DOHH2 (cell line): ENCODE results near the gene LAMB1.

Experiments used
- H3F3A ChIP-seq: fragments of 200-600 bp; sonication (generic), shearing (Covaris generic); 2 replicates; pipeline ENCODE4 v1.6.0; 2016; ENCODE audit warnings: antibody characterized with exemption, mild to moderate bottlenecking; ENCODE audit not compliant: control insufficient read depth, insufficient read depth
- H3K27ac ChIP-seq: fragments of 200-600 bp; sonication (generic); 2 replicates; pipeline ENCODE4 v1.5.1; 2014; ENCODE audit warnings: low read depth, mild to moderate bottlenecking, low read length, moderate library complexity
- H3K27me3 ChIP-seq: fragments of 200-600 bp; sonication (generic); 2 replicates; pipeline ENCODE4 v1.6.1; 2014; ENCODE audit warnings: mild to moderate bottlenecking, low read length, mixed read lengths; ENCODE audit not compliant: control insufficient read depth
- H3K36me3 ChIP-seq: fragments of 200-600 bp; sonication (generic); 2 replicates; pipeline ENCODE4 v1.6.1; 2014; ENCODE audit warnings: mild to moderate bottlenecking, low read length, moderate library complexity, mixed read lengths; ENCODE audit not compliant: control insufficient read depth
- H3K4me1 ChIP-seq: fragments of 200-600 bp; sonication (generic); 2 replicates; pipeline ENCODE4 v1.6.1; 2014; ENCODE audit warnings: mild to moderate bottlenecking, low read length, mixed read lengths; ENCODE audit not compliant: control insufficient read depth
- H3K4me2 ChIP-seq: fragments of 200-600 bp; sonication (generic); 2 replicates; pipeline ENCODE4 v1.6.0; 2014; ENCODE audit warnings: mild to moderate bottlenecking, low read length, moderate library complexity
- H3K4me3 ChIP-seq: fragments of 200-600 bp; sonication (generic); 2 replicates; pipeline ENCODE4 v1.5.1; 2014; ENCODE audit warnings: mild to moderate bottlenecking, low read length, mixed read lengths
- H3K79me2 ChIP-seq: fragments of 200-600 bp; sonication (generic); 2 replicates; pipeline ENCODE4 v1.6.1; 2014; ENCODE audit warnings: mild to moderate bottlenecking, low read length, mixed read lengths; ENCODE audit not compliant: control insufficient read depth
- H3K9me2 ChIP-seq: fragments of 200-600 bp; sonication (generic); replicated peaks from 2 replicates; pipeline ENCODE4 v1.6.1; 2014; ENCODE audit warnings: mild to moderate bottlenecking, low read length, mixed read lengths; ENCODE audit not compliant: control insufficient read depth
- H3K9me3 ChIP-seq: fragments of 200-600 bp; sonication (generic); 2 replicates; pipeline ENCODE4 v1.6.1; 2014; ENCODE audit warnings: antibody characterized with exemption, low read length, mixed read lengths; ENCODE audit not compliant: control insufficient read depth, insufficient read depth
- H4K20me1 ChIP-seq: fragments of 200-600 bp; sonication (generic); 2 replicates; pipeline ENCODE4 v1.6.0; 2014; ENCODE audit warnings: low read depth, mild to moderate bottlenecking, antibody characterized with exemption, low read length, moderate library complexity; ENCODE audit not compliant: control insufficient read depth, insufficient read depth
- CTCF ChIP-seq: fragments of 200-600 bp; sonication (generic); IDR thresholded peaks from one replicate; pipeline ENCODE4 v1.5.1; 2014; ENCODE audit warnings: antibody characterized with exemption, mild to moderate bottlenecking, low read depth, low read length; ENCODE audit not compliant: poor library complexity, severe bottlenecking
- EZH2phosphoT487 ChIP-seq: fragments of 200-600 bp; sonication (generic); IDR thresholded peaks from 2 replicates; pipeline ENCODE4 v1.6.1; 2017; ENCODE audit warnings: borderline replicate concordance, mild to moderate bottlenecking, antibody characterized with exemption, low read length, moderate library complexity, mixed read lengths

Gene LAMB1

GRCh38 chr7:108016841-108017775 is 14.1 kb upstream of the LAMB1 start:
- no peaks in the 10 kb centered on the region for H3K27me3 ChIP-seq
- H3K79me2 ChIP-seq: no peaks in the 10 kb centered on the region
- no peaks in the 10 kb centered on the region for H3K9me3 ChIP-seq
- H3K9me2 ChIP-seq: no peaks in the 10 kb centered on the region
- no peak overlapping the region for H3K27ac ChIP-seq
- no peaks in the 10 kb centered on the region for H4K20me1 ChIP-seq
- H3K4me1 ChIP-seq: no peaks in the 10 kb centered on the region
- TF ChIP-seq CTCF (peak; percentile 56), EZH2phosphoT487 (no peak)
- no peaks in the 10 kb centered on the region for H3K36me3 ChIP-seq
- no peaks in the 10 kb centered on the region for H3F3A ChIP-seq
- no peak overlapping the region for H3K4me3 ChIP-seq
- no peak overlapping the region for H3K4me2 ChIP-seq

- H3K36me3 ChIP-seq: no peaks in the 10 kb centered on the region
- H3K4me1 ChIP-seq: no peaks in the 10 kb centered on the region
These were observed 12.8 kb upstream of the LAMB1 start for GRCh38 chr7:108015740-108016139.

DNA sequence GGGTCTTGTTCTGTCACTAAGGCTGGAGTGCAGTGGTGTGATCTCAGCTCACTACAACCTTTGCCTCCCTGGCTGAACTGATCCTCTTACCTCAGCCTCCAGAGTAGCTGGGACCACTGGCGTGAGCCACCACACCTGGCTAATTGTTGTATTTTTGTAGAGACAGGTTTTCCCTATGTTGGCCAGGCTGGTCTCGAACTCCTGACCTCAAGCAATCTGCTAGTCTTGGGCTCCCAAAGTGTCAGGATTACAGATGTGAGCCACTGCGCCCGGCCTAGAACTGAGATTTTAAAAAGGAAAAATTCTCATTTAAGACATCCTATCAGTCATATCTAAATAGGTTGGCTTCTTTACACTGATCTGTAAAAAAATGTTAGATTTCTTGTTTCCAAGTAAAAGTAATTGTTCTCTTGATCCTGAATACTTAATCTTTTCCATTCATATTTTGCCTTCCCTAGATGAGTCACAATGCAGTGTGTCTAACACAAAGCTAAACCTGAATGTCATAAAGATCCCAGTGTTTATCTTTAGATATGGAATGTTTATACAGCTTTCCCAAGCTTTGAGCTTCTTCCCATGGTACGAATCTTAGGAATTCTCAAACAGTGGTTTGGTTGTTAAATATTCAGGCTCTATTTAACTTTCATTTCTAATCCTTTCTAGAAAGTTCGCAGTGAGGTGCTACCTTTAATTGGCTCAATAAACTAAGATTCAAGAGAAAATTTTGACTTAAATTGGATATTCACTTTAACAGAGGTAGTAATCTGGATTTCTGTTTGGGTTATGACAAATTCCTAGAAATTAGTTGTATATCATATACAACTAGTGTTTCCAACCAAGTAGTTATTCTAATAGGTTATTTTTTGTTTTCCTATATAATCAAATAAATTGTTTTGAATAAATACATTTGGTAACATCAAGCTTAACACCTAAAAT is 12.1 kb upstream of the LAMB1 start:
- H3F3A ChIP-seq: no peaks in the 10 kb centered on the region
- TF ChIP-seq EZH2phosphoT487: no peak
- no peak for TF ChIP-seq CTCF
- no peaks in the 10 kb centered on the region for H3K36me3 ChIP-seq
- H3K4me3 ChIP-seq: no peak overlapping the region
- H3K4me1 ChIP-seq: no peaks in the 10 kb centered on the region
- H3K27ac ChIP-seq: no peak overlapping the region
- H3K9me2 ChIP-seq: no peaks in the 10 kb centered on the region
- no peaks in the 10 kb centered on the region for H4K20me1 ChIP-seq
- H3K4me2 ChIP-seq: no peak overlapping the region
- H3K79me2 ChIP-seq: no peaks in the 10 kb centered on the region
- no peaks in the 10 kb centered on the region for H3K27me3 ChIP-seq
- no peaks in the 10 kb centered on the region for H3K9me3 ChIP-seq

More at GRCh38 chr7:108015740-108016139, 12.8 kb upstream of the LAMB1 start:
- no peak for TF ChIP-seq CTCF
- no peak for TF ChIP-seq EZH2phosphoT487
- H4K20me1 ChIP-seq: no peaks in the 10 kb centered on the region
- H3K9me3 ChIP-seq: no peaks in the 10 kb centered on the region
- H3K4me3 ChIP-seq: no peak overlapping the region
- no peaks in the 10 kb centered on the region for H3F3A ChIP-seq
- no peaks in the 10 kb centered on the region for H3K79me2 ChIP-seq
- no peaks in the 10 kb centered on the region for H3K9me2 ChIP-seq
- H3K27me3 ChIP-seq: no peaks in the 10 kb centered on the region
- no peak overlapping the region for H3K27ac ChIP-seq
- no peak overlapping the region for H3K4me2 ChIP-seq
